Activated CD8-positive, alpha-beta memory T cell treated with anti-CD3 and anti-CD28 coated beads for 24 hours (primary cell): ENCODE results near the gene ACSF3.
"Not testable (repeated sequence)": the region's sequence is repeated elsewhere in the genome, so short reads cannot be mapped to it uniquely, and the experiment has no call there.

Experiments
- DNase-seq: peaks from one replicate; pipeline ENCODE4 v3.0.0-alpha.2; 2020

Gene ACSF3

DNA sequence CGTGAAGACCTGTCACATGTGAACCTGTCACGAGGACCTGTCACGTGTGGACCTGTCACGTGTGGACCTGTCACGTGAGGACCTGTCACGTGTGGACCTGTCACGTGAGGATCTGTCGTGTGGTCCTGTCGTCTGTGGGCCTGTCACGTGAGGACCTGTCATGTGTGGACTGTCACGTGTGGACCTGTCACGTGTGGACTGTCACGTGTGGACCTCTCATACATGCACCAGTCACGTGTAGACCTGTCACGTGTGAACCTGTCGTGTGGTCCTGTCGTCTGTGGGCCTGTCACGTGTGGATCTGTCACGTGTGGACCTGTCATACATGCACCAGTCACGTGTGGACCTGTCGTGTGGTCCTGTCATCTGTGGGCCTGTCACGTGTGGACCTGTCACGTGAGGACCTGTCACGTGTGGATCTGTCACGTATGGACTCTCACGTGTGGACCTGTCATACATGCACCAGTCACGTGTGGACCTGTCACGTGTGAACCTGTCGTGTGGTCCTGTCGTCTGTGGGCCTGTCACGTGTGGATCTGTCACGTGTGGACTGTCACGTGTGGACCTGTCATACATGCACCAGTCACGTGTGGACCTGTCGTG, 19.5 kb upstream of the ACSF3 start:
- not testable (repeated sequence) for DNase-seq

DNA sequence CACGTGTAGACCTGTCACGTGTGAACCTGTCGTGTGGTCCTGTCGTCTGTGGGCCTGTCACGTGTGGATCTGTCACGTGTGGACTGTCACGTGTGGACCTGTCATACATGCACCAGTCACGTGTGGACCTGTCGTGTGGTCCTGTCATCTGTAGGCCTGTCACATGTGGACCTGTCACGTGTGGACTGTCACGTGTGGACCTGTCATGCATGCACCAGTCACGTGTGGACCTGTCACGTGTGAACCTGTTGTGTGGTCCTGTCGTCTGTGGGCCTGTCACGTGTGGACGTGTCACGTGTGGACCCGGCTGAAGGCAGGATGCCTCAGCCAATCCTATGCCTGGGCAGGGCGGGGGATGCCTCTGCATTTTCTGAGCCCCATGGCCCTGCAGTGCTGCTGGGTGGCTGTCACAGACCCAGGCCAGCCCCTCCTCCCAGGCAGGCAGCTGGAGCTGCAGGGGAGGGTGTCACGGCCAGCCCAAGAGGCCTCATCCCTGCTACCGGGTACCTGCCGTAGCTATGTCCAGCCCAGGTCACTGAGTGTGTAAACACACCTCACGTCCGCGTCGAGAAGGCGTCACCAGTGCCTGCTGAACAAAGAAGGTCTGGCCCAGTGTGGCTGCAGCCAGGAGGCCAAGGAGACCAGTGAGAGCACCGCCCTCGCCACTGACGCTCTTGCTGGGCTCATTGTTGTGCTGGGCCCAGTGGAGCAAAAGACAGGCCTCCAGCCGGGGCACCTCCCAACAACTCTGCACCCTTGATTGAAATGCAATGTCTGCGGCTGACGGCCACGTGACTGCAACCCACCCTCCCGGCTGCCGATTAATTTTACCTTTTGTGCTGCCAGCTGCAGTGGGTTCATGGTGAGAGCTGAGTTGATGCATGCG, 18.6 kb upstream of the ACSF3 start:
- no peak for DNase-seq

DNA sequence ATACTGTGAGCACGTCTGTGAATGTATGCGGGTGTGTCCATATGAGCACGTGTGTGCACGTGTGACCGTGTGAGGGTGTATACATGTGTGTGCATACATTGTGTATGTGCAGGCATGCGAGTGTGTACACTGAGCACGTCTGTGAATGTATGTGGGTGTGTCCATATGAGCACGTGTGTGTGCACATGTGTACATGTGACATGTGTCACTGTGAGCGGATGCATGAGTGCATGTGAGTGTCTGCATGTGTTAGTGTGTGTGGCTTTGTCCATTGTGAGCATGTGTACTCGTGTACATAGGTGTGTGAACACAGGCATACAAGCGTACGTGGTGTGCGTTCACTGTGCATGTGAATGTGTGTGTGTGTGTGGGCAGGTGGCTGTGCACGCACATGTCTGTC, 17.5 kb upstream of the ACSF3 start:
- no peak for DNase-seq

DNA sequence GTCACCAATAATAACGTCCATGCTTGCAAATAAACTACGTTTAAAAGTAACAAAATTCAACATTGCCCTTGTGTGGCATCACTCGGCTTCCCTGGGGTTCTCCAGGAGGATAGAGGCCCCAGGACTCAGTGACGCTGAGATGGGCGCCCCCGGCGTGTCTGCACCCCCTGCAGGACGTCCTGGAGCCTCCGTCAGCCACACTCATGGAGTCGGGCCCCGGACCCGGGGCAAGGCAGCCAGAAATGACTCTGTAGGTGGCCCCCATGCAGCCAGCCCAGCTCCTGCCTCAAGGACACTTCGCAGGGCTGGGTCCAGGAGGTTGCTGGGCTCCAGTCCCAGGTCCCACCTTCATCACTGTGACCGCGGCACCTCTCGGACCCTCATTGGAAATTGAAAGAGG, 16.6 kb upstream of the ACSF3 start:
- DNase-seq = no peak

DNA sequence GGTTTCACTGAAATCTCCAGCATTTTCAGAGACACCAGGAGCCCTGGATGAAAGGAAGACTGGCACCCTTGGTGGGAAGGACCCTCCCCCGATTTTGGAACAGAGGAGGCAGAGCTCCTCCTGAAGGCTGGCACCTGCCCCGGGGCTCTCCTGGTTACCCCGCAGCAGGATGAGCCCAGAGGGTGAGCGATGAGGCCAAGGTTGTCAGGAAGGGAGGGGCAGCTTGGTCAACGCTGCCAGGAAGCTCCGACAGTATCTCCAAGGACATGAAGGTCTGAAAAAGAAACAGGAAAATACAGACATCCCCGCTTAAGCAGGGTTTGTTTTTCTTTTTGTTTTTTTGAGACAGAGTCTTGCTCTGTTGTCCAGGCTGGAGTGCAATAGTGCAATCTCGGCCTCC, 15.5 kb upstream of the ACSF3 start:
- no peak for DNase-seq

DNA sequence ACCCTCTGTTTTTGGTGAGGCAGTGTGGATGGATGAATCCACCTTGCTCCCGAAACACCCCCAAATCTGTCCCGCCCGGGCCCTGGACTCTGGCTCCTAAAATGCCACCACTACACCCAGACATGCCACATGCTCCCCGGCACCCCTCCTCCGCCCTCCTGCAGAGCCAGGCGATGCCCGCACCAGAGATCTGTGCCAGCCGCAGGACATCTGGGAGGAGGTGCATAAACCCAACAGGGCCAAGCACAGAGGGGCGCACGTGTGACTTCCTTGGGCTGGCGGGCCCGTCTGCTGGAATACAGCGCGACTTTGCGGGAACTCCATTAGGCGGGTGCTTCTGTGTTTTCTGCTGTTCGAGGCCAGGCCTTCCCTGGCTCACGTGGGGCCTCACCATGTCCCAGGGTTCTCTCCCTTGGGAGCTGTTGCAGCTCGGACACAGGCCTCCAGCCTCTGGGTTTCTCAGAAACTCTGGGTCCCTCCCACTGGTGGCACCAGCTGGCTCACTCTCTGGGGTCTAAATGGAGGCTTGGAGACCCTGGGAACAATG, 14.1 kb upstream of the ACSF3 start:
- no peak for DNase-seq

DNA sequence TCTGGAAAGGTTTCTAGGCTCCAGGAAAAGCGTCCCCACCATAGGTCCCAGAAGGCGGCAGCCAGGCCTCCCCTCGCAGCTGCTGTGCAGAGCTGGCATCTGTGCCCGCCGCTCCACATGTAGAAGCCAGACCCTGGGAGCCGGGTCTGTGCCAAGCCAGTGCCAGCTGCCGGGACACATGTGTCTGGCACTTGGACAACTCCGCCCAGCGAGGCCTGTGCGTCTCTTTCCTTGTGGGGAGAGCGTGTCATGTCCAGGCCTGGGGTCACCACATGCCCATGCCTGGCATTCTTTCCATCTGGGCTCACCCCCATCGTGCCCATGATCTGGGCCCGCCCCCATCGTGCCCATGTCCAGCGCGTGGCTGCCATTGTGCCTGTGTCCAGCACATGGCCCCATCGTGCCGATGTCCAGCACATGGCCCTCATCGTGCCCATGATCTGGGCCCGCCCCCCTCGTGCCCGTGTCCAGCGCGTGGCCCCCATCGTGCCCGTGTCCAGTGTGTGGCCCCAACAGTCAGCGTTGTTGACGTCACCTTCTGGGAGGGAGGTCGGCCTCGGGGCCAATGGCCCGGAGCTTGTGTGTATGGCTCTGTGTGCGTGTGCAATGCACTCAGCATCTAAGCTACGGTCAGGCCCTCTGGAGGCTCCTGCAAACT, 13.3 kb upstream of the ACSF3 start:
- DNase-seq = no peak

DNA sequence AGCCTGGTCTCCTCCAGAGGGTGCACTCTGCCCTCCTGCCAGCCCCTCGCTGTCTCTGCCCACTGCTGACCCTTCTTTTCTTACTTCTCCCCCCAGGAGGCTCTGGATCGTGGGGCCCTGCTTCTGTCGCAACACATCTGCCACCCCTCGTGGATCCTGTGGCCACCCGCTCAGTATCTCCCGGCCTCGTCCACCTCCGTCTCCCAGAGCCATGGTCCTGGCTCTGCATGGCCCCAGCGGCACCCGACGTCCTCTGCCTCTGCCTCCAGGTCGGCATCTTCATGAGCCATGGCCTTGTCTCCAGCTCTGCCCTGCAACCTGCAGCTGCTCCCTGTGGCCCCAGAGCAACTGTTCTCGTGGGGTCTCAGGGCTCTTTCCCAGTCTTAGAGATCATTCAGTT, 12.1 kb upstream of the ACSF3 start:
- no peak for DNase-seq

DNA sequence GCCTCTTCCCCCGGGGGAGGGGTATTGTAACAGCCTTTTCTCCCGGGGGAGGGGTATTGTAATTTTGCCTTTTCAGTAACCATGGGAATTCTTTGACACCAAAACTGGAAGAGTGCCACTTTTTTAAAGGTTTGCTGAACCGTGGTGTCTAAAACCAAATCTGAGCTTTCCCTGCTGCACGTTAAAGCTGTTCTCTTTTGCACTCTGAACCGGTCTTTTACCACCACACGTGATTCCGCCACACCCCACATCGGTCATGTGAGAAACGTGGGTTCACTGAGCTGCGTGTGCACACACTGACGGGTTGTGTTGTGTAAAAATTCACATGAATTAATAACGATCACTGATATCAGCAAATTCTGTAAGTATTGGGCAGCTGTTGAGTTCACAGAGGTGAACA, 9.2 kb upstream of the ACSF3 start:
- no peak for DNase-seq

DNA sequence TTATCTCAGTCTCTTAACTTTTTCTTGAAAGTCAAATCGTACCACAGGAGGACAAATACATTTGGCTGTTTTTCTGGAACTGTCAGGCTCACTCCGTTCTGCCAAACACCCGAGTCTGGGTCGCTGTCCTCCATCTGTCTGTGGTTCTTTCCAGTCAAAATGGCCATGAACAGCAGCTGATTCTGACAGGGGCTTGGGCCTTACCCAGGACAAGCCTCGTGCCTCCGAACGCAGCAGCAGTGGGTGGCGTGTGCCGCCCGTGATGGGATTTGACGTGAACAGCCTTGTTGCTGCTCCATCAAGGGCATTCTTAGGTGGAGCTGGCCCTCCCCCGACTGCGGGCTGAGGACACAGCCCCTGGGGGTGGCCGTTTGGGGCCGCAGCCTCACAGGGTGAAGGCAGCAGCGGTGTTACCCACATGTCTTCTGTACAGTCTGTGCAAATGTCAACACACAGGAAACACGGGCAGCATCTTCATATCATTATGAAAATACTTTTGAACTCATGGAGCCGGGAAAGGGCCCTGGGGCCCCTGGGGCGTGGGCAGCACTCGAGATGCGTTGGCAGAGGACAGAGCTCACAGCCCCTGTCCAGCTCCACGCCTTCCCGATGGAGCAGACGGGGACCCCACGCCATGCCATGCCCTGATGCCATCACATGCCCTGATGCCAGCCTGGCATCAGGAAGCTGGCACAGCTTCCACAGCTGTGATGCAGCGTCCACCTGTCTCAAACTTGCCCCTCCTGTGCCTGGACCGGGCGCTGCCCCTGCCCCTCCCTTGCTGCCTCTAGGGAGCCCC, 8.6 kb upstream of the ACSF3 start:
- DNase-seq = no peak

DNA sequence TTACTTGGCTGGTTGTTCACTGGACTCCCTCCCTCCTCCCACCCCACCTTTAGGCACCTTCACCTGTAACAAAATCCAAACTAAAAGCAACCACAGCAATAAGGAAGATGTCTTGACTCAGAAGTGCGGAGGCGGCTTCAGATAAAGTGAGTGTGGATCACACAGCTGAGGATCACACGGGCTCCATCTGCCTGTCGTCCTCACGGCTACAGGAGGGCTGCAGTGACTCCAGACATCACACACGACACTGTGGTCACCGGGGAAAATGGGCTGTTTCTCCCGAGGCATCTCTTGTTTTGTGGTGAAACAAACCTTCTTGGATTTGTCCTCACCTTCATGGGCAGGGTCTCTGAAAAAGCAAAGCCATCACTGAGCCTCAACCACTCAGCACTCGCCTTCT, 7.9 kb upstream of the ACSF3 start:
- no peak for DNase-seq

DNA sequence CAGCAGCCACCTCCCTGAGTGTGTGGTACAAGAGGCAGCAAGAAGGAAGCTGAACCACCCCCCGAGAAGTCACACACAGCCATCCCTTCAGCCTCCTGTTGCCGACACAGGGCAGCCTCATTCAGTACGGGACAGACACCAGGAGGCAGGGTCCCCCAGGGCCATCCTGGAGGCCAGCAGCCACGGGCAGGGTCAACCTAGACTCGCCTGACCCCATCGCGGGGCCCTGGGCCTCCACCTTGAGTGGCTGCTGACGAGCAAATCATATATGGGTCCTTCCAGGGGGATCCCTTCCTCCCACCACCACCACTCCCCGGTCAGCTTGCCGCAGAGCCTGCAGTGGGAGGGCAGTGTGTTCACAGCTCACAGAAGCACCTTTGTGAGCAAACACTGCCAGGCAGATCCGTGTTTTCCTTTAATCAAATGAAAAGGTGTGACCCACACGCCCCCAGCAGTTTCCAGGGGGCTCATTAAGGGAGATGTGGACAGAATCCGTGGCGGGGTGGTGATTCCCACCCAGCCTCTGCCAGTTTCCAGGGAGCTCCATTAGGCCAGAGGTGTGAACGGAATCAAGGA, 5.6 kb upstream of the ACSF3 start:
- DNase-seq = no peak

DNA sequence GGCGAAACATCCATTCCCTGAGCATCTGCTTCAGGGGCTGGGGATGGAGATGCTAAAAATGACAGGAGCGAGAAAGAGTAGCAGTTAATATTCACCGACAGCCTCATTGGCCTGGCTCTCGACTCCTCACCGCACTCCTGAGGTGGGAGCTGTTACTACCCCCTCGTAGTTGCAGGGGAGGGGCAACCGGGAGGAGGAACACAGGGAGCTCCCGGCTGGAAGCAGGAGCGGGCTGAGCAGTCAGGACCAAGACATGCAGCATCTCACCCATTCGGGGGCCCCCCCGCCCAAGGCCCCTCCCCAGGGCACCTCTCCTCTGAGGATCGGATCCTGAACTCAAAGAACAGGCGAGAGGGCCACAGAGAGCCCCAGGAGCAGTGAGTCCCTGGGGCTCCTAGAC, 4.5 kb upstream of the ACSF3 start:
- DNase-seq = no peak

DNA sequence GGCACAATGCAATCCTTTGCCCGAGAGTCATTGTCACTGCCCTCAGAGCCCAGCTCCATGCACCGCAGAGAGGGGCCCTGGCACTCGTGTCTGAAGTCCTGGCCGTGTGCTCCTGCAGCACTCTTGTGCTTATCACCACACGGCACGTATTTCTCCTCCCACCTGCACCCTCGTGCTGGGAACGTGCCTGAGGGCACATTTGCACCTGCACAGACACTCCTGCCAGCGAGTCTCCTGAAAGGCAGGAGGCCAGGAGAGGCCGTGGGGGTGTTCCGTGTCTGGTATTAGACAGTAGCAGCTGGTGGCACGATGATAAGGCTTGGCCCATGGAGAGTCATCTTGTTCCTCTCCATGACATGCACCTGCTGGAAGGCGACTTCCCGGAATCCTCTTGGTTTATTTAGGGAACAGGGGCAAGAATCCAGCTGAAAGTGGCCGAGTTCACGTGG, 3.4 kb upstream of the ACSF3 start:
- no peak for DNase-seq

DNA sequence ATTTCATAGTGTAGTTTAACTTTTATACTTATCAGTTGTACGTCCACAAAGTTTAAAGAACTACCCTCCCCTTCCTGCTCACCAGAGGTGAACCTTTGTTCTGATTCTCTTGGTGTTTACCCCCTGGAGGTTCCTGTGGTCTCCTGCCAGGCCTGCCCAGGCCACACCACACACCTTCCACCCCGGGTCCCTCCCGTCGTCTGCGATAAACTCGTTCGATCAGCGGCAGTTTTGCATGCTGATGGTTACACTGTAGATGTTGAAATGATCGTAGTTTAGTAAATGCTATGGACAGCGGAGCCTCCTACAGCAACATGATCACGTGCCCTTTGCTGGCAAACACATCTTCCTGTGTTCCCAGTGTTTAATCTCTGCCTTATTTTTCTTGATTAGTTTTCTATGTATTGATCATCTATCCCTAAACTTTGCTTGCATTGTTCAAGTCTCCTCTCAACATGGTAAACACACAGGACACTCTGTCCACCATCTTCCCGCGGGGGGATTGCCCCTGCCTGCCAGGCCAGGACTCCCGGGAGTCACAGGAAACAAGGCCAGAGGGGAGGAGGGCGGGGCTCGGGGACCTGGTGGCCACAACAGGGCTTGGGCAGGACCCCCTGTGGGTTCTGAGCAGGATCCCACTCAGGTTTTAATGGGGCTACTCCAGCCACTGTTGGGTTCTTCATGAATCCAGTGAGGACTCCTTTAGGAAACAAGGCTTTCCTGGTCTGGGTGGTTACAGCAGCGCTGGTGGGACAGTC, 2.8 kb upstream of the ACSF3 start:
- no peak for DNase-seq

DNA sequence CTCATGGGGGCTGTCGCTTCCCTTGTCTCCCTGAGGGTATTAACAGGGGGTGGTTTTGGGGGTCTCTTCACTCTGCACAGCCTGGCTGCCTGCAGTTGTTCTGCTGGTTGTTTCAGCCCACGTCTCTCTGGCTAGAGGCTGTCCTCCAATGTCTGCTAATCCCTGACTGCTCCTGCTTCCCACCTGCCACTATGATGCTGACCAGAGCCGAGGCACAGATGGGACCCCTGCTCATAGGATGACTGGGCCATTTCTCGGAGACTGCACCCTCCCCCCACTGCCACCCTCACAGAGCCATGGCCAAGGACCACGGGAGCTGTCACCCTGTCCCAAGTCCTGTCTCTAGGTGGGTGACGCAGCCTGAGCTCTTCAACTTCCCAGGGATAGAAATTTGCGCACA, 1.6 kb upstream of the ACSF3 start:
- no peak for DNase-seq

DNA sequence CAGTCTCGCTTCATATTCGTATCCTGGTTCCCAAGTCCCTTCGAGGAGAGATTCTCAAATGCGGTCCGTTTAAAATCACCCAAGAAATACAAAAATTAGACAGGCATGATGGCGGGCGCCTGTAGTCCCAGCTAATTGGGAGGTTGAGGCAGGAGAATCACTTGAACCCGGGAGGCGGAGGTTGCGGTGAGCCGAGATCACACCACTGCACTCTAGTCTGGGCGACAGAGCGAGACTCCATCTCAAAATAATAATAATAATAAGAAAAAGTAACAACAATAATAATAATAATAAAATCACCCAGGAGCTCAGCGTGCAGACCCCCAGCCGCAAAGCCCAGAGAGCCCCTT, 425 bp upstream of the ACSF3 start:
- not testable (repeated sequence) for DNase-seq

DNA sequence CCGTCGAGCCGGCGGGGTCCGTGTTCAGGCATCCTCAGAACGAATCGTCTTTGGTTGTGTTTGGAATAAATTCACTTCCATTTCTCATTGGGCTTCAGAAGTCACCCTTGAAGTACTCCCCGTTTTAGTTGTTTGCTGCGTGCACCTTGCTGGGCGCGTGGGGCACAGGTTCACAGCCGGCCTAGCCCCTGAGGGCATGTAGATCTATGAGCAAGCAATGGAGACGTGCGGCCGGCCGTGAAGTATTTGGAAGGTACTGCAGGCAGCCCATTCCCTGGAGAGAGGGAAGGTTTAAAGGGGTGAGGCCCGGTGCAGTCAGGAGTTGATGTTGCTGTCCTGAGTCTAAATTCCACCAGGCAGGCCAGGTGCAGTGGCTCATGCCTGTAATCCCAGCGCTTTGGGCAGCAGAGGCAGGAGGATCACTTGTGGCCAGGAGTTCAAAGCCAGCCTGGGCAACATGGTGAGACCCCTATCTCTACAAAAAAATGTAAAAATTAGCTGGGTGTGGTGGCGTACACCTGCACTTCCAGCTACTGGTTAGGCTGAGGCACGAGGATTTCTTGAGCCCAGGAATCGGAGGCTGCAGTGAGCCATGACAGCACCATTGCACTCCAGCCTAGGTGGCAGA, 714 bp downstream of the ACSF3 start:
- peak; percentile 71 for DNase-seq

DNA sequence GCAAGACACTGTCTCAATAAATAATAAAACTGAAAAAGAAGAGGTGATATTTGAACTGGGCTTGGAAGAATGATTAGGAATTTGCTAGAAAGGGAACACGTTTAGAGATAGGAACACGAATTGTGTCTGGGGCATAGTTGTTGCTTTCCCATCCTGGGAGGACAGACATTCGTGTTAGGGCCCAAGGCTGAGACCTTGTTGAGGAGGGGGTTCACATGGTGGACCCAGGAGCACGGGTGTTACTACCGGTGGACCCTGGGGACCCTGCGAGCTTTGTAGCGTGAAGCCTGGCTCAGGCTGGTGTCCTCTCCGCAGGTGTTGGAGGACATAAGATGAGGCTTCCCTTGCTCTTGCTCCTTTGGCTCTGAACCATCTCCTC, 1.2 kb downstream of the ACSF3 start:
- DNase-seq = no peak

DNA sequence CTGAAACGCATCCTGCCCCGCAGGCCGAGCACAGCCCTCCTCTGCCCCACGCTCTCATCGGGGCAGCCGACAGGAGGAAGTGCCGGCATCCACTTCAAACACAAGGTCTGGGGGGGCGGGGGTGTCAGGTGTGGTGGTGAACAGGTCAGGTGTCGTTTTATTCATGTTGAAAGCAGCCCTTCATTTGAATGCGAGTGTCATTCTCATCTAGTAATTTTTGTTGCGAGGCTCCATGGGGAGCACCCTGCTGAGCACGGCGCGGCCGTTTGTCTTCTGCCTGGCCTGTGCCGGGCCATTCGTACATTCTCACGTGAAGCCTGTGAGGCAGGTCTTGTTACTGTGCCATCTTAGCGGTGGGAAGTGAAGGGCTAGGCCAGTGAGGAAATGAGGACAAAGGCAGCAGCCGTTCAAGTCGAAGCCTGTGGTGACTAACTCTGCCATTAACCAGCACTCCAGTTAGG, 1.9 kb downstream of the ACSF3 start:
- DNase-seq = no peak

DNA sequence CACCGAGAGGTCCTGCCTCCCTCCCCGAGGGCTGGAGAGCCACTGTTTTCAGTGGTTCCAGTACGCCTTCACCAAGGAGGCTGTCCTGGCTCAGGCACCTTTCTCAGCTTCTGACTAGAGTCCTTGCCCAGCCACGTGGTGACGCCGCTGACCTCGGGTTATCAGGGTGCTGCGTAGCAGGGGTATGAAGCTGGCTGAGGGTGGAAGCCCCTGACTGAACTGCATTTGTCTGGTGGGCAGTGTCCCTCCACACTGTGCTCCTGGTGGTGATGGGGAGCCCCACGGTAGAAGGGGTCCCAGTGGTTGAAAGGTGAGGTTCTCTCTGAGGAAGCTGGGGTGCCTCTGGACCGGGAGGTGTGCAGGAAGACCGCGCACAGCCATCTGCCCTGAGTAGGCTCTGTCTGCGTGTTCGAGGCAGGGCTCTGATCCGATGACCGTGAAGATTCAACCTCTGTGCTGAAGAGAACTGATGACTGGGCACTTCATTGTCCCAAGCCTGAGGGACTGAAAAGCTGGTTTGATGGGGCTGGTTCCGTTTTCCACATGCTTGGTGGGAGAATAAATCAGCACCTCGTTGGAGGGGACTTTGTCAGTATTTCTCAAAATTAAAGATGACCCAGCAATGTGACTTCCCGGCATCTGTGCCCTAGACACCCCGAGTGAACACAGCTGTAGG, 2.5 kb downstream of the ACSF3 start:
- no peak for DNase-seq
